ENCODE results near the gene DLX3.

DNA sequence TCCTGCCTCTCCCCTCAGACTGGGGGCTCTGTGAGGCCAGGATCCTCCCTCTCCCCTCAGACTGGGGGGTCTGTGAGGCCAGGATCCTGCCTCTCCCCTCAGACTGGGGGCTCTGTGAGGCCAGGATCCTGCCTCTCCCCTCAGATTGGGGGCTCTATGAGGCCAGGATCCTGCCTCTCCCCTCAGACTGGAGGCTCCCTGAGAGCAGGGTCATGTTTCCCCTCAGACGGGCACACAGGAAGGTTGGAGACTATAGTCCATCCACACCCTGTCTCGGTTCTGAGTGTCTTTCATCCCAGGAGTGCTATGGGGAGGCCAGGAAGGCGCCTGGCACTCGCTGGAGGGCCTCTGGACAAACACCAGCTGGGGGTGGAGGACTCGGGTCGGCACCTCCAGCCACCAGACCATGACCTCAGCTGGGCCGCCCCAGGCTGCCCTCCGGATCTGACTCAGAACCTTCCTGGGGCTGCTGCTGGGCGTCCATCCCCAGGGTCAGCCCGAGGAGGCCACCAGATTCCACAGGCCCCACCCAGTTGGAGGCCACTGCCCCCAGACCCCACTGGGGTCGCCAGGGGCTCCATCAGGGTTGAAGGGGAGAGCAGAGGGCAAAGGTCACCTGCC, 48.0 kb downstream of the DLX3 start:
- TF ChIP-seq, protein P1, sequence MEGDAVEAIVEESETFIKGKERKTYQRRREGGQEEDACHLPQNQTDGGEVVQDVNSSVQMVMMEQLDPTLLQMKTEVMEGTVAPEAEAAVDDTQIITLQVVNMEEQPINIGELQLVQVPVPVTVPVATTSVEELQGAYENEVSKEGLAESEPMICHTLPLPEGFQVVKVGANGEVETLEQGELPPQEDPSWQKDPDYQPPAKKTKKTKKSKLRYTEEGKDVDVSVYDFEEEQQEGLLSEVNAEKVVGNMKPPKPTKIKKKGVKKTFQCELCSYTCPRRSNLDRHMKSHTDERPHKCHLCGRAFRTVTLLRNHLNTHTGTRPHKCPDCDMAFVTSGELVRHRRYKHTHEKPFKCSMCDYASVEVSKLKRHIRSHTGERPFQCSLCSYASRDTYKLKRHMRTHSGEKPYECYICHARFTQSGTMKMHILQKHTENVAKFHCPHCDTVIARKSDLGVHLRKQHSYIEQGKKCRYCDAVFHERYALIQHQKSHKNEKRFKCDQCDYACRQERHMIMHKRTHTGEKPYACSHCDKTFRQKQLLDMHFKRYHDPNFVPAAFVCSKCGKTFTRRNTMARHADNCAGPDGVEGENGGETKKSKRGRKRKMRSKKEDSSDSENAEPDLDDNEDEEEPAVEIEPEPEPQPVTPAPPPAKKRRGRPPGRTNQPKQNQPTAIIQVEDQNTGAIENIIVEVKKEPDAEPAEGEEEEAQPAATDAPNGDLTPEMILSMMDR (IDR thresholded peaks at IDR 0.05) = no peak
- no peak for TF ChIP-seq POLR2AphosphoS5 (IDR thresholded peaks at IDR 0.05)
